Medulla oblongata (tissue), 1 donor: ENCODE data around the gene CASTOR2.
"Not testable (repeated sequence)": the region's sequence is repeated elsewhere in the genome, so short reads cannot be mapped to it uniquely, and the experiment has no call there.

Experiments used
- DNase-seq: peaks from one replicate; pipeline ENCODE4 v3.0.0-alpha.2; 2015; ENCODE audit errors: extremely low spot score

CASTOR2 gene

GRCh38 chr7:74964511-74965119 lies at the start of gene CASTOR2:
TSS of gene CASTOR2 (plus strand) at chr7:74964705. CDS start at chr7:74964986, 281 bp downstream.
- DNase-seq, result not testable (repeated sequence)

GRCh38 chr7:74922321-74922890 lies 42.1 kb upstream of the CASTOR2 start:
- DNase-seq, result not testable (repeated sequence)

- DNase-seq, result not testable (repeated sequence)
Observed at GRCh38 chr7:74923644-74924043, 40.9 kb upstream of the CASTOR2 start.

- DNase-seq, result not testable (repeated sequence)
Observed at GRCh38 chr7:74926968-74927367, 37.5 kb upstream of the CASTOR2 start.

- not testable (repeated sequence) for DNase-seq
Observed at GRCh38 chr7:74931563-74932328, 32.8 kb upstream of the CASTOR2 start.

- not testable (repeated sequence) for DNase-seq
Observed at GRCh38 chr7:74939429-74939828, 25.1 kb upstream of the CASTOR2 start.

GRCh38 chr7:74941302-74942069 lies 23.0 kb upstream of the CASTOR2 start:
- not testable (repeated sequence) for DNase-seq

- not testable (repeated sequence) for DNase-seq
Observed at GRCh38 chr7:74943923-74944322, 20.6 kb upstream of the CASTOR2 start.

- not testable (repeated sequence) for DNase-seq
Observed at GRCh38 chr7:74947741-74948140, 16.8 kb upstream of the CASTOR2 start.

- not testable (repeated sequence) for DNase-seq
Observed at GRCh38 chr7:74953774-74954173, 10.7 kb upstream of the CASTOR2 start.

GRCh38 chr7:74958328-74958727 lies 6.2 kb upstream of the CASTOR2 start:
- not testable (repeated sequence) for DNase-seq

- DNase-seq, result not testable (repeated sequence)
Observed at GRCh38 chr7:74963704-74964510, 598 bp upstream of the CASTOR2 start.

- not testable (repeated sequence) for DNase-seq
Observed at GRCh38 chr7:74966208-74966854, 1.8 kb downstream of the CASTOR2 start.

GRCh38 chr7:74966909-74967308 lies 2.4 kb downstream of the CASTOR2 start:
- not testable (repeated sequence) for DNase-seq

- DNase-seq, result not testable (repeated sequence)
Observed at GRCh38 chr7:74971431-74971830, 6.9 kb downstream of the CASTOR2 start.

- not testable (repeated sequence) for DNase-seq
Observed at GRCh38 chr7:74972377-74972776, 7.9 kb downstream of the CASTOR2 start.

GRCh38 chr7:74975959-74976358 lies 11.5 kb downstream of the CASTOR2 start:
- not testable (repeated sequence) for DNase-seq

- DNase-seq, result not testable (repeated sequence)
Observed at GRCh38 chr7:74977523-74977922, 13.0 kb downstream of the CASTOR2 start.

GRCh38 chr7:74988436-74988835 lies 23.9 kb downstream of the CASTOR2 start:
- DNase-seq, result not testable (repeated sequence)

GRCh38 chr7:74993121-74993520 lies 28.6 kb downstream of the CASTOR2 start:
- DNase-seq, result no peak
